Measurements from ENCODE around the gene FAP. TPM values are rescaled to one million over a fixed set of nuclear protein-coding genes. Genes with fewer than 3 reads are reported as not detected.

The FAP gene
- total and polyA plus RNA-seq, 9 of the 15 experiments (the other 6 are each of a cell fraction or from before 2014, with no cell fraction given): not detected

GRCh38 chr2:162258686-162259085 is 15.4 kb upstream of the FAP start (continued):
- TF ChIP-seq MEF2D (tag; conservative IDR thresholded peaks at IDR 0.05; ENCODE audit: low read depth) (no peak), SMC3 (conservative IDR thresholded peaks at IDR 0.05; ENCODE audit: insufficient read depth, low read depth, low read length) (no peak), ZNF707 (CRISPR knock-in tag; conservative IDR thresholded peaks at IDR 0.05) (no peak), CBX1 (IDR thresholded peaks at IDR 0.05; ENCODE audit: low read depth) (no peak)

- no peak overlapping the region for H3K4me3 ChIP-seq
- no peak overlapping the region for H3K9ac ChIP-seq (ENCODE audit: insufficient read depth in 1 of 2, low read depth in 2 of 2, low read length in 2 of 2)
- no peaks in the 10 kb centered on the region for H3K27me3 ChIP-seq (ENCODE audit: control insufficient read depth in 2 of 2, insufficient read depth in 2 of 2, low read length in 2 of 2)
- no peaks in the 10 kb centered on the region for H4K20me1 ChIP-seq (replicated peaks; ENCODE audit: control insufficient read depth, insufficient read depth, low read length)
- H3K9me3 ChIP-seq (replicated peaks; ENCODE audit: control insufficient read depth, insufficient read depth, low read depth, low read length): no peaks in the 10 kb centered on the region; the same call in 1 of the 2 replicates
- no peak for TF ChIP-seq ZNF766 (CRISPR knock-in tag; conservative IDR thresholded peaks at IDR 0.05)
- TF ChIP-seq PKNOX1 (IDR thresholded peaks at IDR 0.05): no peak
- TF ChIP-seq SETDB1 (IDR thresholded peaks at IDR 0.05; ENCODE audit: low read length): no peak
- no peak for TF ChIP-seq KLF1 (tag; IDR thresholded peaks at IDR 0.05)
- no peak for TF ChIP-seq CTCFL (IDR thresholded peaks at IDR 0.05; ENCODE audit: borderline replicate concordance, insufficient read depth, low read depth, low read length, poor library complexity, severe bottlenecking)
- WGBS (ENCODE audit: insufficient coverage, low coverage, missing lambda C conversion rate): 8% methylated on average over 4 of the region's 4 CpGs
- ChIA-PET POLR2A (no interaction called here), CTCF (ENCODE audit: low intra/inter-chr PET ratio) (no interaction called here)
- no peak for DNase-seq (ENCODE audit: extremely low read depth in 1 of 4, low spot score in 3 of 4)
- H2AFZ ChIP-seq (ENCODE audit: low read depth, low read length): no peak overlapping the region
- no peaks in the 10 kb centered on the region for H3K36me3 ChIP-seq (ENCODE audit: control insufficient read depth, insufficient read depth, low read length)
- no peaks in the 10 kb centered on the region for H3K79me2 ChIP-seq (ENCODE audit: control insufficient read depth, insufficient read depth, low read length)
- H3K9me1 ChIP-seq (ENCODE audit: control insufficient read depth, insufficient read depth, low read length): no peaks in the 10 kb centered on the region
- no peak for ATAC-seq
- BruUV-seq (replicated peaks): no TSS peak
- no peaks in the 10 kb centered on the region for H3K4me1 ChIP-seq (replicated peaks in 1 of 2; ENCODE audit: control insufficient read depth in 2 of 2, insufficient read depth in 2 of 2, low read length in 2 of 2)
- in situ Hi-C loops (cut with MboI) (no loop called here), intact Hi-C loops (cut with micrococcal nuclease) (no loop called here)
- H3K27ac ChIP-seq (ENCODE audit: extremely low read depth, low read depth, low read length): no peak overlapping the region
- FAIRE-seq: no peak
- no peak overlapping the region for H3K4me2 ChIP-seq (ENCODE audit: insufficient read depth, low read length)
Measured at GRCh38 chr2:162258169-162258568, 14.9 kb upstream of the FAP start.

Measured in K562 (cell line).